Measurements from ENCODE around the gene CHD6.

The CHD6 gene

GRCh38 chr20:41355192-41355591, 263.0 kb downstream of the CHD6 start:
- ChIA-PET POLR2A (ENCODE audit: low non-redundant PET) (no interaction called here), CTCF (interaction anchor here (1.3 kb wide), 1 partner anchor 15 kb away, joined by 5 read pairs; no protein-coding TSS in a partner anchor)
- TF ChIP-seq, protein P1, sequence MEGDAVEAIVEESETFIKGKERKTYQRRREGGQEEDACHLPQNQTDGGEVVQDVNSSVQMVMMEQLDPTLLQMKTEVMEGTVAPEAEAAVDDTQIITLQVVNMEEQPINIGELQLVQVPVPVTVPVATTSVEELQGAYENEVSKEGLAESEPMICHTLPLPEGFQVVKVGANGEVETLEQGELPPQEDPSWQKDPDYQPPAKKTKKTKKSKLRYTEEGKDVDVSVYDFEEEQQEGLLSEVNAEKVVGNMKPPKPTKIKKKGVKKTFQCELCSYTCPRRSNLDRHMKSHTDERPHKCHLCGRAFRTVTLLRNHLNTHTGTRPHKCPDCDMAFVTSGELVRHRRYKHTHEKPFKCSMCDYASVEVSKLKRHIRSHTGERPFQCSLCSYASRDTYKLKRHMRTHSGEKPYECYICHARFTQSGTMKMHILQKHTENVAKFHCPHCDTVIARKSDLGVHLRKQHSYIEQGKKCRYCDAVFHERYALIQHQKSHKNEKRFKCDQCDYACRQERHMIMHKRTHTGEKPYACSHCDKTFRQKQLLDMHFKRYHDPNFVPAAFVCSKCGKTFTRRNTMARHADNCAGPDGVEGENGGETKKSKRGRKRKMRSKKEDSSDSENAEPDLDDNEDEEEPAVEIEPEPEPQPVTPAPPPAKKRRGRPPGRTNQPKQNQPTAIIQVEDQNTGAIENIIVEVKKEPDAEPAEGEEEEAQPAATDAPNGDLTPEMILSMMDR (conservative IDR thresholded peaks at IDR 0.05; ENCODE audit: low read depth), result no peak
- no peak overlapping the region for H3K27ac ChIP-seq
- no peak for DNase-seq (ENCODE audit: low spot score)

DNA sequence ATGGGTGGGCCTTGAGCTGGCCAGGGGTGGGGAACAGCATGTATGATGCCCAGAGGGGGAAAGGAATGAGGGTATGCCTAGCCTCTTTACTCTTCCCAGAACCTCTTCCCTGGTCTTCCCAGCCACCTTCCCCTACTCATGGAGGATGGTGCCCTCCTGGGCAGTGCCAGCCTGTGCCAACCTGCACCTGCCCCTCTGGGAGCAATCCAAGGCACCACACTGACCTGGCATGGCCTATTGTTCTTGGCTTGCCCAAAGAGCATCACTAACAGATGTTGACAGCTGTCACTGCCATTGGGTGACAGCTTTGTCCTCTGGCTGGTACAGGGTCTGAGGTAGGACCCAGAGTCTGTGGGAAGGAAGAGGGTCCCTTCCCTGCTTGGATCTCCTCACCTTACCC, 264.6 kb downstream of the CHD6 start:
- no peak for DNase-seq (ENCODE audit: low spot score)
- TF ChIP-seq, protein P1 (conservative IDR thresholded peaks at IDR 0.05; ENCODE audit: low read depth), result no peak
- ChIA-PET POLR2A (ENCODE audit: low non-redundant PET) (no interaction called here), CTCF (interaction anchor here (0.7 kb wide), 1 partner anchor 181 kb away, joined by 3 read pairs; no protein-coding TSS in a partner anchor)
- H3K27ac ChIP-seq, result no peak overlapping the region

DNA sequence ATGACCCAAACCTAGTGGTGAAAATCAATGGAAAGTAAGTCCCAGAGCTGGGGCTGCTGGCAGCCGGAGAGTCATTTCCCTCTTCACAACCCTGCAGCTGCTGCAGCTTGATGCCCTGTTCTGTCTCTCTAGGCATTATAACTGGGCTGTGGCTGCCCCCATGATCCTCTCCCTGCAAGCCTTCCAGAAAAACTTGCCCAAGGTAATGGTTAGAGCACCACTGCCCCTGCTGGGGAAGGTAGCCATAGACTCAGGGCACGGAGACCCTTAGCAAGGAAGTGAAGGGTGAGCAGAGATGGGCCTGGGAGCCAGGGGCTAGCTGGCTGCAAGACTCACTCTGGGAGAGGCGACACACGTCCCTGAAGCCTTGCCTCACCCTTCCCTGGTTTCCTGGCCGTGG, 265.5 kb downstream of the CHD6 start:
- CTCF ChIA-PET, result no interaction called here
- H3K27ac ChIP-seq, result no peak overlapping the region
- POLR2A ChIA-PET (ENCODE audit: low non-redundant PET), result no interaction called here
- DNase-seq (ENCODE audit: low spot score), result no peak
- TF ChIP-seq, protein P1 (conservative IDR thresholded peaks at IDR 0.05; ENCODE audit: low read depth), result no peak

DNA sequence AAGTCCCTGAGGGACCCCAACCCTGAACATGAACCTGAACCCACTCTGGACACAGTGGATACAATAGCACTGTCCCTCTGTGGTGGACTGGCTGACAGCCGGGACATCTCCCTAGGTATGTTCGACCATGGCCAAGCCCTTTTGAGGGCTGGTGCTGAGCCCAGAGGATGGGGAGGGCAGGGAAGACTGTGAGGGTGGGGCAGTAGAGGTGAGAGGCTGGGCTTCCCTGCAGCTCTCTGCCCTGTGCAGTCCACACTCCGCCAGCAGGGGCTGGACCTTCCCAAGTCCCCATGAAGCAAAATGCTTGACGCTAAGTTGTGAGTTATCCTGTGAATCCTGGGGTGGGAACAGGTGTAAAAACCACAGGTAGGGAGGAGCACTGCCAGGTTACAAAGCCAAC, 266.1 kb downstream of the CHD6 start:
- DNase-seq (ENCODE audit: low spot score), result no peak
- POLR2A ChIA-PET (ENCODE audit: low non-redundant PET), result no interaction called here
- TF ChIP-seq, protein P1 (conservative IDR thresholded peaks at IDR 0.05; ENCODE audit: low read depth), result no peak
- CTCF ChIA-PET, result no interaction called here
- no peak overlapping the region for H3K27ac ChIP-seq
